H1 (cell line): ENCODE data around the gene EXOC5.

Source experiments
- EZH2 ChIP-seq: fragments of 200-600 bp; sonication (generic); IDR thresholded peaks from 2 replicates; pipeline ENCODE4 v1.7.1; 2012; ENCODE audit warnings: low read depth, mild to moderate bottlenecking, moderate library complexity, low read length, inconsistent platforms; ENCODE audit not compliant: severe bottlenecking
- RXRA ChIP-seq: IDR thresholded peaks from 2 replicates; pipeline ENCODE4 v1.6.1; 2011; ENCODE audit warnings: low read depth, mild to moderate bottlenecking, low read length, moderate library complexity; ENCODE audit not compliant: insufficient read depth
- TAF7 ChIP-seq: optimal IDR thresholded peaks from 2 replicates; pipeline ENCODE3; 2011; ENCODE audit warnings: low read depth, mild to moderate bottlenecking, inconsistent platforms, low read length, moderate library complexity, borderline replicate concordance
- TF ChIP-seq, protein P1 (sequence below), 3 experiments: IDR thresholded peaks; 1 replicate in 2 of 3; 2 replicates in 1 of 3; pipeline versions ENCODE4 v1.5.1 to v1.6.1; 2011; ENCODE audit warnings: low read length in 3 of 3, mild to moderate bottlenecking in 3 of 3, inconsistent platforms in 2 of 3, low read depth in 1 of 3, moderate library complexity in 1 of 3; ENCODE audit not compliant: insufficient read depth in 1 of 3; ENCODE audit errors: control extremely low read depth in 1 of 3

DNA sequence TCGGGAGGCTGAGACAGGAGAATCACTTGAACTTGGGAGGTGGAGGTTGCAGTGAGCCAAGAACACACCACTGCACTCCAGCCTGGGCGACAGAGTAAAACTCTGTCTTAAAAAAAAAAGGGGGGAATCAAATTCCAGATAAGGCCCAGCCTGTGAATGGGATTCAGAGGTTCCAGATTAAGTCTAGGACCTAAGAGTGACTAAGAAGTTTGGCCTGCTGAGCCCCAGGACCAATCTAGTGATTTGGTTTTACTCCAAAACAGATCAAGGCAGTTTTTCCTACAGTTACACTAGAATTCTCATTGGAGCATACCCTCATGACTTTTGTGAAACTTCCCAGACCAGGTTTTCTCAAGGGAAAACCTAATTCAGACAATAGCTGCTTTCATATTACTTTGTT is 22.8 kb downstream of the EXOC5 start:
- TF ChIP-seq RXRA (no peak), TAF7 (no peak), EZH2 (no peak)
- TF ChIP-seq, protein P1, sequence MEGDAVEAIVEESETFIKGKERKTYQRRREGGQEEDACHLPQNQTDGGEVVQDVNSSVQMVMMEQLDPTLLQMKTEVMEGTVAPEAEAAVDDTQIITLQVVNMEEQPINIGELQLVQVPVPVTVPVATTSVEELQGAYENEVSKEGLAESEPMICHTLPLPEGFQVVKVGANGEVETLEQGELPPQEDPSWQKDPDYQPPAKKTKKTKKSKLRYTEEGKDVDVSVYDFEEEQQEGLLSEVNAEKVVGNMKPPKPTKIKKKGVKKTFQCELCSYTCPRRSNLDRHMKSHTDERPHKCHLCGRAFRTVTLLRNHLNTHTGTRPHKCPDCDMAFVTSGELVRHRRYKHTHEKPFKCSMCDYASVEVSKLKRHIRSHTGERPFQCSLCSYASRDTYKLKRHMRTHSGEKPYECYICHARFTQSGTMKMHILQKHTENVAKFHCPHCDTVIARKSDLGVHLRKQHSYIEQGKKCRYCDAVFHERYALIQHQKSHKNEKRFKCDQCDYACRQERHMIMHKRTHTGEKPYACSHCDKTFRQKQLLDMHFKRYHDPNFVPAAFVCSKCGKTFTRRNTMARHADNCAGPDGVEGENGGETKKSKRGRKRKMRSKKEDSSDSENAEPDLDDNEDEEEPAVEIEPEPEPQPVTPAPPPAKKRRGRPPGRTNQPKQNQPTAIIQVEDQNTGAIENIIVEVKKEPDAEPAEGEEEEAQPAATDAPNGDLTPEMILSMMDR (IDR thresholded peaks at IDR 0.05; ENCODE audit: control extremely low read depth in 1 of 3, insufficient read depth in 1 of 3, low read depth in 1 of 3, low read length in 3 of 3) = no peak
